Choroid plexus epithelial cell (primary cell): ENCODE measurements around the gene CMPK2.

ENCODE experiments used
- DNase-seq: peaks from one replicate; pipeline ENCODE4 v3.0.0-alpha.2; 2010; ENCODE audit warnings: low read depth
- H3K4me3 ChIP-seq: 2 replicates; pipeline ENCODE4 v1.5.1; 2011; ENCODE audit warnings: low read depth, mild to moderate bottlenecking, control low read depth, low read length, moderate library complexity
- CTCF ChIP-seq: conservative IDR thresholded peaks from 2 replicates; pipeline ENCODE4 v1.5.1; 2011; ENCODE audit warnings: low read depth, mild to moderate bottlenecking, control low read depth, inconsistent platforms, low read length, moderate library complexity

The CMPK2 gene

DNA sequence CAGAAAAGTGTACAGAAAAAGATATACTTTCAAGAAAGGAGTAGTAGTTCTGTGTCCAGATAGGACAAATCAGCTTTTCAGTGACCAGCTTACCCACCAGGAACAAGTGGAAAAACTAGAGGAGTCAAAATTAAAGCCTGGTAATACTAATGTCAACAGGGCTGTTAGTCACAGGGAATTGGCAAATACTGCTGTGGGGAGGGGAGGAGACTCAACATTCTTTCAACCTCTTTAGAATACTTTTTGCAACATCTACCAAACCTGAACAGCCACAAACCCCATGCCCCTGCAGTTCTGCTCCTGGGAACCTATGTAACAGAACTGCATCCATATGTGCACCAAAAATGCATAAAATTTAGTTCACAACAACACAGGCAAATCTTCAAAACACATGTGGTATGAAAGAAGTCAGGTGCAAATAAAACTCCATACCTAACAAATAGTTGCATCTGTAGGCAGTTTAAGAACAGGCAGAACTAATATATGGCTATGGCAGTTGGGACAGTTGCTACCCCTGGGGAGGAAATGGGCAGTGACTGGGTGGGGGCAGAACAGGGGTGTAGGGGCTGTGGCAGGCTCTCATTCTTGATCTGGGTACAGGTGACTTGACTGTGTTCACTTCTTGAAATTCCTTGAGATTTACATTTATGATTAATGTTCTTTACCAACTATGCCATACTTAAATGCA lies 9.7 kb downstream of the CMPK2 start:
- DNase-seq: peak; percentile 58
- TF ChIP-seq CTCF: no peak
- no peak overlapping the region for H3K4me3 ChIP-seq

GRCh38 chr2:6854416-6854815 lies 11.3 kb downstream of the CMPK2 start:
- no peak for DNase-seq
- no peak overlapping the region for H3K4me3 ChIP-seq
- TF ChIP-seq CTCF: no peak

- no peak overlapping the region for H3K4me3 ChIP-seq
- DNase-seq: no peak
- TF ChIP-seq CTCF: no peak
These were observed 13.5 kb downstream of the CMPK2 start for GRCh38 chr2:6852195-6852594.

DNA sequence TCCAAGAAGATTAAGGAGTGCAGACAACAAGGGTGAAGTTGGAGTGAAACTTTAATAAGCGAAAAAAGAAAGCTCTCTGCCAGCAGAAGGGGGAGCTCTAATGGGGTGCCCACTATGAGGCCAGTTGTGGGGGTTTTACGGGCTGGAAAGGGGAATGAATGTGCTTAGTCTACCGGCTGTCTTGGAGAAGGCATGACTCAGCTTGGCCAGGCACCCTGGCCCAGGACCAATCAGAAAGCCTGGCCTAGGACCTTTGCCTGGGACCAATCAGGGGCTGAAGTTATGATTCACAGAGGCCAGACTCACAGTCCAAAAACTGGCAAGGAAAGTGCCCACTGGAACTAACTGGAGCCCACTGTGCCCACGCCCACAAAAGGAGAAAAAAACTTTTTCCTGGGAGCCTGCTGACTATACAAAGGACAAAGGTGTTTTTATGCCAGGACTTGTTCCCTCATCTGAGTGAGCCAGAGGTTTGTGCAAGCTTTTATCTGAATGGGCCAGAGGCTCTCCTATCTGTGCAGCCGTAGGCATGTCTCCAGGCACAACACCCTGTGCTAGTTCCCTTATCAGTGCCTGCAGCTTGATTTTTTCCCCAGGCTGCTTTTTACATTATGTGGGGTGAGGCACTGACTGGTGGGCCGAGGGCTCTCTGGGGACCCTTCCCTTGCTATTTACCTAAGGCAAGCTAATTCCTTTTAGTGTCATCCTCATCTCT lies 18.6 kb downstream of the CMPK2 start:
- DNase-seq: no peak
- no peak overlapping the region for H3K4me3 ChIP-seq
- no peak for TF ChIP-seq CTCF

GRCh38 chr2:6846540-6846939 lies 19.2 kb downstream of the CMPK2 start:
- no peak for TF ChIP-seq CTCF

GRCh38 chr2:6845903-6846302 lies 19.8 kb downstream of the CMPK2 start:
- peak; percentile 16 for TF ChIP-seq CTCF
- no peak for DNase-seq
- no peak overlapping the region for H3K4me3 ChIP-seq

More at GRCh38 chr2:6846540-6846939, 19.2 kb downstream of the CMPK2 start:
- no peak overlapping the region for H3K4me3 ChIP-seq
- DNase-seq: no peak

DNA sequence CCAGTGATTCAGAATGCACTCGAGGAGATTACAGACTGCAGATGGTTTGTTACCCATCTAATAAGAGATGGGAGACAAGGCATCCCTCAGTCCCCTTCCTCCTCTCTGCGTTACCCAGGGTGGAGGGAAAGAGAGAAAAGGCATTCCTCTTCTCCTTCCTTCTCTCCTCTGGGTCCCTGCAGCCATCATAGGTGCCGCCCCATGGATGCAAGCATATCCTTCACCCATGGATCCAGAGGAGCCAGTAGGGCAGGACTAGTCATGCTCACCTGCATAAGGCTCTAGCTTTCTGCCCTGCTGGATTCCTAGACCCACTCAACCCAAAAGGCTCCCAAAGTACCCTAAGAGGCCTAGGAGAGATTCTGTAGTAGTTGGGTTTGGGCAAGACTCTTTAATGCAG lies 20.4 kb downstream of the CMPK2 start:
- DNase-seq: peak; percentile 51
- H3K4me3 ChIP-seq: no peak overlapping the region
- TF ChIP-seq CTCF: no peak
